ENCODE data around the gene PRIM2.
"Not testable (repeated sequence)": the region's sequence is repeated elsewhere in the genome, so short reads cannot be mapped to it uniquely, and the experiment has no call there.

GRCh38 chr6:57696382-57696781 is 379.0 kb downstream of the PRIM2 start:
- TF ChIP-seq, protein P1, sequence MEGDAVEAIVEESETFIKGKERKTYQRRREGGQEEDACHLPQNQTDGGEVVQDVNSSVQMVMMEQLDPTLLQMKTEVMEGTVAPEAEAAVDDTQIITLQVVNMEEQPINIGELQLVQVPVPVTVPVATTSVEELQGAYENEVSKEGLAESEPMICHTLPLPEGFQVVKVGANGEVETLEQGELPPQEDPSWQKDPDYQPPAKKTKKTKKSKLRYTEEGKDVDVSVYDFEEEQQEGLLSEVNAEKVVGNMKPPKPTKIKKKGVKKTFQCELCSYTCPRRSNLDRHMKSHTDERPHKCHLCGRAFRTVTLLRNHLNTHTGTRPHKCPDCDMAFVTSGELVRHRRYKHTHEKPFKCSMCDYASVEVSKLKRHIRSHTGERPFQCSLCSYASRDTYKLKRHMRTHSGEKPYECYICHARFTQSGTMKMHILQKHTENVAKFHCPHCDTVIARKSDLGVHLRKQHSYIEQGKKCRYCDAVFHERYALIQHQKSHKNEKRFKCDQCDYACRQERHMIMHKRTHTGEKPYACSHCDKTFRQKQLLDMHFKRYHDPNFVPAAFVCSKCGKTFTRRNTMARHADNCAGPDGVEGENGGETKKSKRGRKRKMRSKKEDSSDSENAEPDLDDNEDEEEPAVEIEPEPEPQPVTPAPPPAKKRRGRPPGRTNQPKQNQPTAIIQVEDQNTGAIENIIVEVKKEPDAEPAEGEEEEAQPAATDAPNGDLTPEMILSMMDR (IDR thresholded peaks at IDR 0.05 in 2 of 3, conservative IDR thresholded peaks at IDR 0.05 in 1 of 3; ENCODE audit: borderline replicate concordance in 1 of 3, insufficient read depth in 1 of 3, low read depth in 2 of 3, low read length in 2 of 3): not testable (repeated sequence)
- TF ChIP-seq POLR2A (IDR thresholded peaks at IDR 0.05; ENCODE audit: borderline replicate concordance, extremely low read depth, insufficient read depth, insufficient read length); POLR2AphosphoS5 (IDR thresholded peaks at IDR 0.05; ENCODE audit: low read depth, low read length); EZH2phosphoT487 (IDR thresholded peaks at IDR 0.05; ENCODE audit: borderline replicate concordance); EZH2 (IDR thresholded peaks at IDR 0.05); ZFX (IDR thresholded peaks at IDR 0.05); ZNF274 (IDR thresholded peaks at IDR 0.05; ENCODE audit: low read depth, low read length); MAX (IDR thresholded peaks at IDR 0.05); RAD21 (IDR thresholded peaks at IDR 0.05; ENCODE audit: low read depth); JUND (IDR thresholded peaks at IDR 0.05); TCF7L2 (IDR thresholded peaks at IDR 0.05; ENCODE audit: borderline replicate concordance, extremely low read depth, insufficient read depth, insufficient read length); FOSL1 (IDR thresholded peaks at IDR 0.05; ENCODE audit: low read depth); YY1 (IDR thresholded peaks at IDR 0.05; ENCODE audit: extremely low read depth, insufficient replicate concordance, low read depth, low read length): not testable (repeated sequence)
- TF ChIP-seq, protein P2, sequence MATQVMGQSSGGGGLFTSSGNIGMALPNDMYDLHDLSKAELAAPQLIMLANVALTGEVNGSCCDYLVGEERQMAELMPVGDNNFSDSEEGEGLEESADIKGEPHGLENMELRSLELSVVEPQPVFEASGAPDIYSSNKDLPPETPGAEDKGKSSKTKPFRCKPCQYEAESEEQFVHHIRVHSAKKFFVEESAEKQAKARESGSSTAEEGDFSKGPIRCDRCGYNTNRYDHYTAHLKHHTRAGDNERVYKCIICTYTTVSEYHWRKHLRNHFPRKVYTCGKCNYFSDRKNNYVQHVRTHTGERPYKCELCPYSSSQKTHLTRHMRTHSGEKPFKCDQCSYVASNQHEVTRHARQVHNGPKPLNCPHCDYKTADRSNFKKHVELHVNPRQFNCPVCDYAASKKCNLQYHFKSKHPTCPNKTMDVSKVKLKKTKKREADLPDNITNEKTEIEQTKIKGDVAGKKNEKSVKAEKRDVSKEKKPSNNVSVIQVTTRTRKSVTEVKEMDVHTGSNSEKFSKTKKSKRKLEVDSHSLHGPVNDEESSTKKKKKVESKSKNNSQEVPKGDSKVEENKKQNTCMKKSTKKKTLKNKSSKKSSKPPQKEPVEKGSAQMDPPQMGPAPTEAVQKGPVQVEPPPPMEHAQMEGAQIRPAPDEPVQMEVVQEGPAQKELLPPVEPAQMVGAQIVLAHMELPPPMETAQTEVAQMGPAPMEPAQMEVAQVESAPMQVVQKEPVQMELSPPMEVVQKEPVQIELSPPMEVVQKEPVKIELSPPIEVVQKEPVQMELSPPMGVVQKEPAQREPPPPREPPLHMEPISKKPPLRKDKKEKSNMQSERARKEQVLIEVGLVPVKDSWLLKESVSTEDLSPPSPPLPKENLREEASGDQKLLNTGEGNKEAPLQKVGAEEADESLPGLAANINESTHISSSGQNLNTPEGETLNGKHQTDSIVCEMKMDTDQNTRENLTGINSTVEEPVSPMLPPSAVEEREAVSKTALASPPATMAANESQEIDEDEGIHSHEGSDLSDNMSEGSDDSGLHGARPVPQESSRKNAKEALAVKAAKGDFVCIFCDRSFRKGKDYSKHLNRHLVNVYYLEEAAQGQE (IDR thresholded peaks at IDR 0.05; ENCODE audit: low read depth): not testable (repeated sequence)

Data from HCT116 (cell line).